Ecto neural progenitor cell (in vitro differentiated cells): Measurements from ENCODE around the gene EPYC.
"Not testable (repeated sequence)": the region's sequence is repeated elsewhere in the genome, so short reads cannot be mapped to it uniquely, and the experiment has no call there.

Experiments used
- DNase-seq: peaks from one replicate; pipeline ENCODE4 v3.0.0-alpha.2; 2018; ENCODE audit warnings: low spot score

Gene EPYC

GRCh38 chr12:90990611-90991010, 14.2 kb downstream of the EPYC start:
- DNase-seq = no peak

- no peak for DNase-seq
These were observed 15.1 kb downstream of the EPYC start for GRCh38 chr12:90989686-90990111.

GRCh38 chr12:90987520-90987919, 17.3 kb downstream of the EPYC start:
- no peak for DNase-seq

- no peak for DNase-seq
These were observed 17.7 kb downstream of the EPYC start for GRCh38 chr12:90987101-90987500.

- DNase-seq = not testable (repeated sequence)
These were observed 19.4 kb downstream of the EPYC start for GRCh38 chr12:90985331-90985730.

GRCh38 chr12:90984114-90984513, 20.7 kb downstream of the EPYC start:
- no peak for DNase-seq

GRCh38 chr12:90982170-90982569, 22.6 kb downstream of the EPYC start:
- DNase-seq = no peak

GRCh38 chr12:90979951-90980350, 24.8 kb downstream of the EPYC start:
- no peak for DNase-seq

GRCh38 chr12:90979019-90979418, 25.8 kb downstream of the EPYC start:
- no peak for DNase-seq

- no peak for DNase-seq
These were observed 26.5 kb downstream of the EPYC start for GRCh38 chr12:90978117-90978770.

GRCh38 chr12:90977224-90977623, 27.5 kb downstream of the EPYC start:
- DNase-seq = no peak

- no peak for DNase-seq
These were observed 30.5 kb downstream of the EPYC start for GRCh38 chr12:90974286-90974685.

- DNase-seq = no peak
These were observed 32.5 kb downstream of the EPYC start for GRCh38 chr12:90972226-90972625.

GRCh38 chr12:90970911-90971310, 33.9 kb downstream of the EPYC start:
- DNase-seq = no peak

- DNase-seq = no peak
These were observed 34.3 kb downstream of the EPYC start for GRCh38 chr12:90970471-90970870.

GRCh38 chr12:90969851-90970250, 34.9 kb downstream of the EPYC start:
- no peak for DNase-seq

GRCh38 chr12:90969346-90969745, 35.4 kb downstream of the EPYC start:
- DNase-seq = no peak

- no peak for DNase-seq
These were observed 39.6 kb downstream of the EPYC start for GRCh38 chr12:90965204-90965603.

GRCh38 chr12:90964616-90965015, 40.2 kb downstream of the EPYC start:
- no peak for DNase-seq

GRCh38 chr12:90963946-90964345, 40.8 kb downstream of the EPYC start:
- no peak for DNase-seq

GRCh38 chr12:90961154-90961553, 43.6 kb downstream of the EPYC start:
- DNase-seq = no peak

- DNase-seq = no peak
These were observed 45.1 kb downstream of the EPYC start for GRCh38 chr12:90959538-90960139.

GRCh38 chr12:90959032-90959431, 45.7 kb downstream of the EPYC start:
- no peak for DNase-seq

GRCh38 chr12:90958347-90958746, 46.4 kb downstream of the EPYC start:
- DNase-seq = no peak
